Epithelial cell of esophagus (primary cell): ENCODE measurements around the gene CACTIN.

Source experiments
- DNase-seq: peaks from one replicate; pipeline ENCODE4 v3.0.0; 2010; ENCODE audit warnings: low read depth
- H3K4me3 ChIP-seq: 2 replicates; pipeline ENCODE4 v1.5.1; 2011; ENCODE audit warnings: mild to moderate bottlenecking, low read length, control low read depth
- TF ChIP-seq, protein P1 (sequence below): IDR thresholded peaks from 2 replicates; pipeline ENCODE4 v1.5.1; 2011; ENCODE audit warnings: low read depth, mild to moderate bottlenecking, low read length, control low read depth, inconsistent platforms; ENCODE audit not compliant: insufficient read depth; ENCODE audit errors: missing control alignments

The CACTIN gene

DNA sequence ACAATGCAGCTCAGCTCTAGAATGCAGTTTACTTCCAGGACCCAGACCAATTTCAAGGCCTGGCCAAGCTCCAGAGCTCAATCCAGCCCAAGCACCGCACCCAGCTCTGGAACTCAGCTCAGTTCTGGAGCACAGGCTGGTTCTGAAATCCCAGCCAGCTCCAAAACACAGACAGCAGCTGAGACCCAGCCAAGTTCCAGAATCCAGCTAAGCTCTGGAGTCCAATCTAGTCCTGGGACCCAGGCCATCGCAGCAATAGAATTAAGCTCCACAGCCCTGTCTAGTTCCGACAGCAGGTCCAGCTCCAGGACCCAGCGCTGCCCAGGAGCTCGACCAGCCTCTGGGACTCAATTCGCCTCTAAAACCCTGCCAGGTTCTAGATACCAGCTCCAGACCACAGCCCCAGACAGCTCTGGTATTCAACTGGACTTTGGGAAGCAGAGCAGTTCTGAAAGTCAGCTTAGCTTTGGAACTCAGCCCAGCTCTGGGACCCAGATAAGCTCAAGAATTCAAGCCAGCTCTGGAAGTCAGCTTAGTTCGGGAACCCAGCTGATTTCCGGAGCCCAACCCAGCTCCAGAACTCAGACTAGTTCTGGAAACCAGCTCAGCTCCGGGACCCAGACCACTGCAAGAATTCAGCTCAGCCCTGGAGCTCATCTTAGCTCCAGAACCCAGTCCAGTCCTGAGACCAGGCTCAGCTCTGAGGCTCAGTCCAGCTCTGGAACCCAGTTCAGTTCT lies 34.5 kb downstream of the CACTIN start:
- H3K4me3 ChIP-seq: no peak overlapping the region
- DNase-seq: no peak
- TF ChIP-seq, protein P1, sequence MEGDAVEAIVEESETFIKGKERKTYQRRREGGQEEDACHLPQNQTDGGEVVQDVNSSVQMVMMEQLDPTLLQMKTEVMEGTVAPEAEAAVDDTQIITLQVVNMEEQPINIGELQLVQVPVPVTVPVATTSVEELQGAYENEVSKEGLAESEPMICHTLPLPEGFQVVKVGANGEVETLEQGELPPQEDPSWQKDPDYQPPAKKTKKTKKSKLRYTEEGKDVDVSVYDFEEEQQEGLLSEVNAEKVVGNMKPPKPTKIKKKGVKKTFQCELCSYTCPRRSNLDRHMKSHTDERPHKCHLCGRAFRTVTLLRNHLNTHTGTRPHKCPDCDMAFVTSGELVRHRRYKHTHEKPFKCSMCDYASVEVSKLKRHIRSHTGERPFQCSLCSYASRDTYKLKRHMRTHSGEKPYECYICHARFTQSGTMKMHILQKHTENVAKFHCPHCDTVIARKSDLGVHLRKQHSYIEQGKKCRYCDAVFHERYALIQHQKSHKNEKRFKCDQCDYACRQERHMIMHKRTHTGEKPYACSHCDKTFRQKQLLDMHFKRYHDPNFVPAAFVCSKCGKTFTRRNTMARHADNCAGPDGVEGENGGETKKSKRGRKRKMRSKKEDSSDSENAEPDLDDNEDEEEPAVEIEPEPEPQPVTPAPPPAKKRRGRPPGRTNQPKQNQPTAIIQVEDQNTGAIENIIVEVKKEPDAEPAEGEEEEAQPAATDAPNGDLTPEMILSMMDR: no peak

DNA sequence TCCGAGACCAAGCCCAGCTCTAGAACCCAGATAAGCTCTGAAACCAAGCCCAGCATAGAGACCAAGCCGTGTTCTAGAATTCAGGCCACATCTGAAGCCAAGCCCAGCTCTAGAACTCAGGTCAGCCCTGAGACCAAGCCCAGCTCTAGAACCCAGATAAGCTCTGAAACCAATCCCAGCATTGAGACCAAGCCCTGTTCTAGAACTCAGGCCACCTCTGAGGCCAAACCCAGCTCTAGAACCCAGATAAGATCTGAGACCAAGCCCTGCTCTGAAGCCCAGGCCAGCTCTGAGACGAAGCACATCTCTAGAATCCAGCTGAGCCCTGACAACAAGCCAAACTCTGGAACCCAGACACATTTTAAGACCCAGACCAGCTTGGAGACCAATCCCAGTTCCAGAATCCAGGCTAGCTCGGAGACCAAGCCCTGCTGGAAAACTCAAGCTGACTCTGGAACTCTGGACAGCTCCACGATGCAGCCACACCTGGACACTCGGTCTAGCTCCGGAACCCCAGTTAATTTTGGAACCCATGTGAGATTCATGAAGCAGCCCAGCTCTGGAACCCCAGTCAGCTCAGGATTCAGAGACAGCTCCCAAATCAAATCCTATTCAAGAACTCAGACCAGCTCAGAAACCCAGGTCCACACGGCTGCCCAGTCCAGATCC lies 35.5 kb downstream of the CACTIN start:
- no peak overlapping the region for H3K4me3 ChIP-seq
- TF ChIP-seq, protein P1: no peak
- DNase-seq: no peak

DNA sequence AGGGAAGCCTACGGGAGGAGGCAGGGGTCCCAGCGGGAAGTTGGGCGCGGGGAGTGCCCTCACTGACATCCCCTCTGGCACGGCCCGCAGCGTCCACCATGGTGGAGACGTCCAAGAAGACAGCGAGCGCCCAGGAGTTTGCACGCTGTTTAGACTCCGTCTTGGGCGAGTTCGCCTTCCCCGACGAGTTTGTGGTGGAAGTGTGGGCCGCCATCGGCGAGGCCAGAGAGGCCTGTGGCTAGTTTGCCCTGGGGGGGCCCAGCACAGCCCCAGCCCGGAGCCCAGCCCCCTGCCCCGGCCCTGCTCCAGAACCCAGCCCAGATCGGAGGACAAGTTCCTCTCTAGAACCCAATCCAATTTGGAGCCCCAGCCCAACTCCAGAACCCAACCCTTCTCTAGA lies 36.6 kb downstream of the CACTIN start:
- DNase-seq: no peak
- TF ChIP-seq, protein P1: no peak

DNA sequence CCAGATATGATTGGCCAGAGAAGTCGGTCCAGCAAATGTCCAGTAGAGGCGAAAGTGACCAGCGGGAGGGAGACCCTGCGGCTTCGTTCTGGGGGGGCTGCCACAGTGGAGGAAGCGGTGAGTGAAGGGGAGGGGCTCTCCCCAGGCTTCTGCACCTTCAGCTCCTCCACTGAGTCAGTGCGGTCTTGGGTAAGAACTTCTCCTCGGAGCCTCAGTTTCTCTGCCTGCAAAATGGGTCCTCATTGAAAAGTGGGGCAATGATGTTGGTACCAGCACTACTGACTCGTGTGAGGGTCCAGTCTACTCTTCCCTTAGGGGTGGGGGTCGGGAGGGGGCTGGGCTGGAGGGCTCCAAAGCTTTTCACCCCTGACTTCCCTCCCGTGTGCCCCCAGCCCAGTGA lies 37.2 kb downstream of the CACTIN start:
- TF ChIP-seq, protein P1: no peak
- H3K4me3 ChIP-seq: no peak overlapping the region
- no peak for DNase-seq

More for the DNA sequence above, 36.6 kb downstream of the CACTIN start:
- no peak overlapping the region for H3K4me3 ChIP-seq

DNA sequence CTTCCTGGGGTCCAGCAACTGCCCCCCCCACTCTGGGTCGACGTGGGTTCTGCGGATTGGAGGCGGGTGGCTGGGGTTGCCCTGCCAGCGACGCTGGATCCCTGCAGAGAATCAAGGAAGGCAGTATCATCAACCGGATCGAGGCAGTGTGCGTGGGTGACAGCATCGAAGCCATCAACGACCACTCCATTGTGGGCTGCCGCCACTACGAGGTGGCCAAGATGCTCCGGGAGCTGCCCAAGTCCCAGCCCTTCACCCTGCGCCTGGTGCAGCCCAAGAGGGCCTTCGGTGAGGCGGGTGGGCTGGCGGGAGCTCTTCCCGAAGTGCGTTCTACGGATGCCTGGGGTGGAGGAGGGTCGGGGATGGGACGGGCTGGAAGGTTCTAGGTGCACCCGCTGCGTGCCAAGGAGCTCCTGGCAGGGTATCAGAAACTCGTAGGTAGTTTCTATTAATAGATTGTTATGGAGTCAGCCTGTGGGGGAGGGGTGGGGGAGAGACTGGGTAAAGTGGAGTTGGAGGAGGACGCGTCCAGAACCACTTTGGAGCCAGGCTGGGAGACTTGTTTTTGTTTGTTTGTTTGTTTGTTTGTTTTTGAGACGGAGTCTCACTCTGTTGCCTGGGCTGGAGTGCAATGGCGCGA lies 39.8 kb downstream of the CACTIN start:
- TF ChIP-seq, protein P1: no peak

DNA sequence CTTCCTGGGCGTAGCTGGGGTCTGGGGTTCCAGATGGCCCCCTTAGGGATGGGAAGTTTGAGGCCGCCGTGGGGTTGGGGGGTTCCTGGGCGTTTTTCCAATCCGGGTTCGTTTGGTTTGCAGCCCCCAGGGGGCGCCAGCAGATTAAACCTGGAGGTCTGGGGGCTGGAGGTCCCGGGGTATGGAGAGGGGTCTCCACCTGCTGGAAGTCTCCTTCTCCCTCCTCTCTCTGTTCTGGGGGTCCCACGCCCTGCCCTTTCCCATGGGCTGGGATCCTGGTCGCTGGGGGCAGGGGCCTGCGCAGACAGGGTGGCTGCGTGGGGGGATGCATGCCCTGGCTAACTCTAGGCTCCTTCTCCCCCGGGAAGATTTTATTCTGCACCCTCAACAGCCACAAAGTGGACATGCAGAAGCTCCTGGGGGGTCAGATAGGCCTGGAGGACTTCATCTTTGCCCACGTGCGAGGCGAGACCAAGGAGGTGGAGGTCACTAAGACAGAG lies 40.4 kb downstream of the CACTIN start:
- no peak overlapping the region for H3K4me3 ChIP-seq
- no peak for DNase-seq
- TF ChIP-seq, protein P1: peak; percentile 30

More for the DNA sequence above, 39.8 kb downstream of the CACTIN start:
- no peak for DNase-seq
- no peak overlapping the region for H3K4me3 ChIP-seq
